Frontal cortex (tissue), 4 donors: ENCODE data around the gene GLCCI1. TPM values are rescaled to one million over a fixed set of nuclear protein-coding genes. Genes with fewer than 3 reads are reported as not detected.

Experiments used
- DNase-seq, 2 donors: peaks; one replicate each; pipeline ENCODE4 v3.0.0; 2012; ENCODE audit warnings: low spot score in 2 of 2
- FAIRE-seq: peaks from 2 replicates; lab custom pipeline; 2012; peaks lifted over from hg19 to GRCh38; lab: Jason Lieb, UNC
- total RNA-seq: library from RNA; depleted of rRNA; stranded (reverse); fragments of >200 nt; gene quantifications from one replicate; pipeline ENCODE4 v1.2.3, GENCODE V29; 2014
- donor health status: control.
- donor health status: control.
- donor health status: control.

GLCCI1 gene
- total RNA-seq, 1 donor from 2014 or later = 34.6 TPM

DNA sequence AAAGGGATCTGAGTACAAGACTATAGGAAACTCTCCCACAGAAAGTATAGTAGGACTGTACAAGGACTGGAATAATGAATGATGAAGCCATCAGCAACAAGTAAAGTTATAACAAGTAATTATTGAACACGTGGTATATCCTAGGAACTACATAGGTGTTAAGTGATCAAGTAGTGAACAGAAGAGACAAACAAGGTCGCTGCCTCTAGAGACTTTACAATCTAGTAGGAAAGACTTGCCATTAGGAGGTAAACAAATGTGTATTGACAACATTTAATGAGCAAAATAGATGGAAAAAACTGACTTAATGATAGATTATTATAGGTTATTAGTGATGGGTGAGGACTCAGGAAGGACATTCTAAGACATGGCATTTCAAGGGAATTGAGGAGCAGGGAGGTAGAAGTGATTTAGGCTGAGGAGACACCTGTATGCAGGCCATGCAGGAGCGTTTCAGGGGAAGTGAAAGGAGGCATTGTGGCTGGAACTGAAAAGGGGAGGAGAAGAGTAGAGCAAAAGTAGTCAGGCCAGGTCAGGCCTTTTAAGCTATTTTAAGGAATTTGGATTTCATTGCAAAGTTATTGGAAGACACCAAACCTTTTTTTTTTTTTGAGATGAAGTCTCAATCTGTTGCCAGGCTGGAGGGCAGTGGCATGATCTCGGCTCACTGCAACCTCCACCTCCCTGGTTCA, 8.5 kb upstream of the GLCCI1 start:
- FAIRE-seq = no peak

GRCh38 chr7:7962851-7963250, 5.7 kb upstream of the GLCCI1 start:
- no peak for DNase-seq
- FAIRE-seq = no peak

More for the DNA sequence above, 8.5 kb upstream of the GLCCI1 start:
- no peak for DNase-seq

- DNase-seq (no peak), FAIRE-seq (no peak)
Observed at GRCh38 chr7:7964250-7964649, 4.3 kb upstream of the GLCCI1 start.

DNA sequence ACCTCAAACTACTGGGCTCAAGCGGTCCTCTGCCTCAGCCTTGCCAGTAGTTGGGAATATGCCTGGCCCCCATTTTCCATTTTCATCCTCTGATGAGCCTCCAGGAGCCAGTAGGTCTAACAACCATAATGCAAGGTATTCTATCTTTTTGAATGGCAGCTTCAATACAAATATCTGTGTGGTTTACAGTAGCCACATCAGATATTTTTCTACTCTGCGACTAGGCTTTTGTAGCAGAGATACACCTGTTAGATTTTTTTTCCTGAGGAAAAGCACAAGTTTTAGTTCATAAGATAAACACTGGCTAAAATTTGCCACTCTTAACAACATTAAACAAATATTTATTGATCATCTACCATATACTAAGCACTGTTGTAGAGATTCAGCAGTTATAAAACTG, 3.9 kb upstream of the GLCCI1 start:
- DNase-seq (no peak), FAIRE-seq (no peak)

DNA sequence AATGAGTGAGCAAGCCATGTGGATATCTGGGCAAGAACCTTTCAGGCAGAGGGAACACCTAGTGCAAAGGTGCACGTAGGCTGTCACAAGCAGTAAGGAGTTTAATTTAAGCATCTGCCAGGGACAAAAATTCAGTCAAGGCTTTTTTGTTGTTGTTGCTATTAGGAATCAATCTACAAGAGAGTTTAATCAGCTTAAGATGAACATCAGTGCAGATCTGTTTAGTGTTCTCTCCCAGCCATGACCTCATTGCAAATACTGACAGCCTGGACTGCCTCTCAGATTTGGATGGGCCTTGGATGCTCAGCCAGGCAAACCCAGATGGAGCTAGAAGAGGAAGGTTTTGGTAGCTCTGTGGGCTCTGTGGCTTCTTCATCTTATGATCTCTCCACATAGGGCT, 3.3 kb upstream of the GLCCI1 start:
- FAIRE-seq = no peak

DNA sequence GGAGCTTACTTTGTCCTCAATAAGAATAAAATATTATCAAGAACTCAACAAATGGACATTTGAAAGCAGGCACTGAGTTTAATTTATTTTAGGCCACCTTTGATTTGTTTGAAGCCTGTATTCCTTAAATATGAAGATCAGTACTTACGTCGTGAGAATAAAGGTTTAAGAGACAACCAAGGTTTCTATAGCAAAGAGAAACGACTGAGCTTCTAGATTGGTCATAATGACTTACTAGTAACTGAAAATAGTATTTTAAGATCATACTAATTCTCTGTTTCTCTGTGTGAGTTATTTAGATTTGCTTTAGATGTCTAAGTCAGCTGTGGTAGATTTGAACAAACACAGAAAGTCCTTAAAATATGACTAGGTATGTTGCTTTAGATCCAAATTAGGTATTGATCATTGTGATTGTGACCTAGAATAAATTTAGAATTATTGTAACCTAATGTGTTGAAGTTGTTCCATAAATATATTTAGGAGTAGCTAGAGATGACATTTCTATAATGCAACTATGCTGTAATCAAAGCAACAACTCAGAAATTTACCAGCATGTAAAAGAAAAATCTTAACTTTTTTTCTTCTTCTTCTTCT, 2.4 kb upstream of the GLCCI1 start:
- FAIRE-seq = no peak
- no peak for DNase-seq

More for the DNA sequence above, 3.3 kb upstream of the GLCCI1 start:
- DNase-seq = no peak

DNA sequence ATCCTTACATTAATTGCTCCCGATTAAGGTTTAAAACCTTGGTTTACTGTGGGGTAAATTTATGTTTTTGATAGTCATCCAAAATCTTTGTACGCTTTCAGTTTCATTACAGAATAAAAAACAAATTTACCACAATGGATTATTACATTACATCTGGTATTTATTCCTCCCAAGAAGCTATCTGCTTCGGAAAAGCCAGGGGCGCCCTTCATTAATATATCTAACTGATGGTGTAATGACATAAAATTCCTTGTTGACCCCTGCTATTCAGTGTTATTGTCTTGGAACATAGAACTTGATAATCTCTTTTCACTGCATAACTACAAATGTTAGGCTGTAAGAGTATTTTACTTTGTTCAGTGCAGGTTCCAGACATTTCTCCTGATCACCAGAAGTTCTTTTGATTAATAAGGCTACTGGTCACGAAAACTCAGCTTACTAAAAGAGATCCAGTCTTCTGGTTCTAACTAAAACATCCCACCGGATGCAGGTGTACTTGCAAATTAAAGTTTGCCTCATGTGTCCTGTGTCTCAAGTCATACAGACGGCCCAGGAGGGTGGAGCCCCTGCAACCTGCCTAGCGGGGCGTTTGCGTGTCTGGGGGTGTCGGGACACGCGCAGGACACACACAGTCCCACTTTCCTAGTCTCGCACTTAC, 581 bp upstream of the GLCCI1 start:
- no peak for DNase-seq

GRCh38 chr7:7969306-7970236, 975 bp downstream of the GLCCI1 start:
- DNase-seq (peak in 1 of 2 donors; percentile 17), FAIRE-seq (no peak)

More for the DNA sequence above, 581 bp upstream of the GLCCI1 start:
- FAIRE-seq = no peak

DNA sequence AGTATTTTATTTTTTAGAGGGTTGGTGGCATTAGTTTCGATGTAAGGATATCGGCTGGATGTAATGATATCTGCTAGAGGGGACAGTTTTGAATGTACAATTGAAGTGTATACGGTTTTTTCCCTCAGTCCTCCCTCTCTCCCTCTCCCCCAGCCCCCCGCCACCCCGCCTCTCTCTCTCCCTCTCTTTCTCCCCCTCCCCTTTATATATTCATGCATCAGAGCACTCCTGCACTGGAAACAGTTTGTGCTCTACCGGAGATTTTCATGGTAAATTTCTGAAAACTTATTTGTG, 1.6 kb downstream of the GLCCI1 start:
- FAIRE-seq = no peak
- DNase-seq = no peak

DNA sequence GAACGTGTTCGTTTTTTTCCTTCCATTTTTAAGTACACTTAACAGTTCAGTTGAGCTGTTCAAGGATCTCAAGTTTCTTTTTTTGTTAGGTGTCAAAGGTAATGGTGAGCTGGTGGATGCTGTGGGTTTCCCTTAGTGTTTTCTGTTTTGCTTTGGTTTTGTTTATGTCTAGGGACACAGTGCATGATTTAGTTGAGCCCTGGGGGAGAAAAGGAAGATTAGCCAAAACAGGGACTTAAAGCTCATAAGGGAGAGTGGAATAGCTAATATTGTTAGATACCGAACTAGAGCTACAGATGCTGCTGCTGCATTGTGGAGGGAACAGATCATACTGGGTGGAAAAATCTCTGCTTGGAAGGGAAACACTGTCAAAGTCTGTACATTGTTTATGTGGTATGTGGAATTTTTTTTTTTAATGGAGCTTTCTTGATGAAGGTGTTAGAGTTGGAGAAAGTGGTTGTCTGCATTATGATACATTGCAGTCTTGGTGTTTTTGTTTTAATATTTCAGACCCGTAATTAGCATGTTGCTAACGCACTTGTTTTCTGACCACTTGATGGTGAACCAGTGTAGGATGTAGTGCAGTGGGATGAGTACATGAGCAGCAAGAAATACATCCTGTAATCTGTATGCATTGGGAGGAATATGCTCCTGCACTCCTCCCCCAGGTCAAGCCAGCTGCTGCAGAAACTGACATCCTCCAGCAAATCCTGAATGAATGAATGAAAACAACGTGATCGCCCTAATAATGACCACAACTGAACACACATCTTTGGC, 2.1 kb downstream of the GLCCI1 start:
- FAIRE-seq = no peak

GRCh38 chr7:7971308-7972040, 2.9 kb downstream of the GLCCI1 start:
- no peak for DNase-seq
- no peak for FAIRE-seq

More for the DNA sequence above, 2.1 kb downstream of the GLCCI1 start:
- no peak for DNase-seq

- FAIRE-seq (no peak), DNase-seq (no peak)
Observed at GRCh38 chr7:7972128-7972527, 3.5 kb downstream of the GLCCI1 start.

DNA sequence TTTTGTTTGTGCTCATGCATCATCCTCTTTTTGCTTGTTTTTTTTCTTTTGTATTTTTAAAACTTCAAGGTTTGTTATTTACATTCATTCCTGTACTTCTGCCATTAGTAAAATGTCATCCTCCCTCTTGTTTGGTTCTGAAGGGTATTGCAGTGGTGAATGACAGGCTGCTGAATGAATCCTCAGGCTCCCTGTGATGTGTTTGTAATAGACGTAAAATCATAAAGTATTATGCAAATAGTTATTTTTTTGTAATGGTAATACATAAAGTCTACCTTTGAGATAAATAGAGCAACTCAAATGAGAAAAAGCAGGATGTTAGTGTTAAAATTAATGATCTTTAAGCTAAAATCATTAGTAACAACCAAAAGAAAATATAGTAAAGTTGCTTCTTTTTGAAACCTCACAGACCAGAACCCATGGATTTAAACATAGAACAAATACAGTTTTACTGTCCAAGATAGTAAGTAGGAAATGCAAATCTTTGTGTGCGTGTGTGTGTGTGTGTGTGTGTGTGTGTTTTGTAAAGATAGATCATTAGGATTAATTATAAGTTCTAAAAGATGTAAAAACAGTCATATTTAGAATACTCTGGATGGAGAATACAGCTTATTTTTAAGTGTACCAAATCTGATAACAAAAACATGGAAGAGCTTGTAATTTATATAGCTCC, 4.5 kb downstream of the GLCCI1 start:
- FAIRE-seq = no peak
- no peak for DNase-seq

DNA sequence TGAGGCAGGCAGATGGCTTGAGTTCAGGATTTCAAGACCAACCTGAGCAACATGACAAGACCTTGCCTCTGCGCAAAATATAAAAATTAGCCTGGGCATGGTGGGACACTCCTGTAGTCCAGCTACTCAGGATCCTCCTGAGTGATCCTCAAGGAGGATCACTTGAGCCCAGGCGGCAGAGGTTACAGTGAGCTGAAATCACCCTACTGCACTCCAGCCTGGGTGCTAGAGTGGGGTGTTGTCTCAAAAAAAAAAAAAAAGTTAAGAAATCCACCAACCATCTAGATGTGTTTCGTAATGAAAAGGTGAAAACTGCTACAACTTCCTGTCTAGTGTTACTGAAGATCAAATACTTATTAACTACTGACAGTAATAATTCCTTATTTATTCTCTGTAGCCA, 8.1 kb downstream of the GLCCI1 start:
- FAIRE-seq = no peak
- no peak for DNase-seq

- FAIRE-seq (no peak), DNase-seq (no peak)
Observed at GRCh38 chr7:7977774-7978173, 9.2 kb downstream of the GLCCI1 start.

GRCh38 chr7:7978860-7979259, 10.3 kb downstream of the GLCCI1 start:
- DNase-seq = no peak
- FAIRE-seq = peak; percentile 28

GRCh38 chr7:7979558-7979957, 11.0 kb downstream of the GLCCI1 start:
- FAIRE-seq (no peak), DNase-seq (no peak)

GRCh38 chr7:7980134-7980533, 11.5 kb downstream of the GLCCI1 start:
- FAIRE-seq = no peak
- no peak for DNase-seq
